DOHH2 (cell line): Measurements from ENCODE around the gene CDK17.
A peak's percentile ranks its signal among the peaks of the same experiment; 100 is the strongest.

Source experiments
- H3F3A ChIP-seq: fragments of 200-600 bp; sonication (generic), shearing (Covaris generic); 2 replicates; pipeline ENCODE4 v1.6.0; 2016; ENCODE audit warnings: antibody characterized with exemption, mild to moderate bottlenecking; ENCODE audit not compliant: control insufficient read depth, insufficient read depth
- H3K27ac ChIP-seq: fragments of 200-600 bp; sonication (generic); 2 replicates; pipeline ENCODE4 v1.5.1; 2014; ENCODE audit warnings: low read depth, mild to moderate bottlenecking, low read length, moderate library complexity
- H3K27me3 ChIP-seq: fragments of 200-600 bp; sonication (generic); 2 replicates; pipeline ENCODE4 v1.6.1; 2014; ENCODE audit warnings: mild to moderate bottlenecking, low read length, mixed read lengths; ENCODE audit not compliant: control insufficient read depth
- H3K36me3 ChIP-seq: fragments of 200-600 bp; sonication (generic); 2 replicates; pipeline ENCODE4 v1.6.1; 2014; ENCODE audit warnings: mild to moderate bottlenecking, low read length, moderate library complexity, mixed read lengths; ENCODE audit not compliant: control insufficient read depth
- H3K4me1 ChIP-seq: fragments of 200-600 bp; sonication (generic); 2 replicates; pipeline ENCODE4 v1.6.1; 2014; ENCODE audit warnings: mild to moderate bottlenecking, low read length, mixed read lengths; ENCODE audit not compliant: control insufficient read depth
- H3K4me2 ChIP-seq: fragments of 200-600 bp; sonication (generic); 2 replicates; pipeline ENCODE4 v1.6.0; 2014; ENCODE audit warnings: mild to moderate bottlenecking, low read length, moderate library complexity
- H3K4me3 ChIP-seq: fragments of 200-600 bp; sonication (generic); 2 replicates; pipeline ENCODE4 v1.5.1; 2014; ENCODE audit warnings: mild to moderate bottlenecking, low read length, mixed read lengths
- H3K79me2 ChIP-seq: fragments of 200-600 bp; sonication (generic); 2 replicates; pipeline ENCODE4 v1.6.1; 2014; ENCODE audit warnings: mild to moderate bottlenecking, low read length, mixed read lengths; ENCODE audit not compliant: control insufficient read depth
- H3K9me2 ChIP-seq: fragments of 200-600 bp; sonication (generic); replicated peaks from 2 replicates; pipeline ENCODE4 v1.6.1; 2014; ENCODE audit warnings: mild to moderate bottlenecking, low read length, mixed read lengths; ENCODE audit not compliant: control insufficient read depth
- H3K9me3 ChIP-seq: fragments of 200-600 bp; sonication (generic); 2 replicates; pipeline ENCODE4 v1.6.1; 2014; ENCODE audit warnings: antibody characterized with exemption, low read length, mixed read lengths; ENCODE audit not compliant: control insufficient read depth, insufficient read depth
- H4K20me1 ChIP-seq: fragments of 200-600 bp; sonication (generic); 2 replicates; pipeline ENCODE4 v1.6.0; 2014; ENCODE audit warnings: low read depth, mild to moderate bottlenecking, antibody characterized with exemption, low read length, moderate library complexity; ENCODE audit not compliant: control insufficient read depth, insufficient read depth
- EZH2phosphoT487 ChIP-seq: fragments of 200-600 bp; sonication (generic); IDR thresholded peaks from 2 replicates; pipeline ENCODE4 v1.6.1; 2017; ENCODE audit warnings: borderline replicate concordance, mild to moderate bottlenecking, antibody characterized with exemption, low read length, moderate library complexity, mixed read lengths
- TF ChIP-seq, protein P1 (sequence below): fragments of 200-600 bp; sonication (generic); IDR thresholded peaks from one replicate; pipeline ENCODE4 v1.5.1; 2014; ENCODE audit warnings: antibody characterized with exemption, mild to moderate bottlenecking, low read depth, low read length; ENCODE audit not compliant: poor library complexity, severe bottlenecking

CDK17 gene

GRCh38 chr12:96398424-96399119 is 1.7 kb downstream of the CDK17 start:
- Histone ChIP-seq H3F3A (peaks cover 9% of the 10 kb centered on the region), H3K4me3 (peak overlapping the region; percentile 81), H3K27ac (peak overlapping the region; percentile 93), H3K36me3 (peaks cover 11% of the 10 kb centered on the region), H3K4me1 (peaks cover 42% of the 10 kb centered on the region), H3K27me3 (no peaks in the 10 kb centered on the region), H4K20me1 (peaks cover 15% of the 10 kb centered on the region), H3K9me2 (no peaks in the 10 kb centered on the region), H3K4me2 (peak overlapping the region; percentile 86), H3K9me3 (no peaks in the 10 kb centered on the region), H3K79me2 (peaks cover 61% of the 10 kb centered on the region)
- TF ChIP-seq EZH2phosphoT487 = no peak
- TF ChIP-seq, protein P1, sequence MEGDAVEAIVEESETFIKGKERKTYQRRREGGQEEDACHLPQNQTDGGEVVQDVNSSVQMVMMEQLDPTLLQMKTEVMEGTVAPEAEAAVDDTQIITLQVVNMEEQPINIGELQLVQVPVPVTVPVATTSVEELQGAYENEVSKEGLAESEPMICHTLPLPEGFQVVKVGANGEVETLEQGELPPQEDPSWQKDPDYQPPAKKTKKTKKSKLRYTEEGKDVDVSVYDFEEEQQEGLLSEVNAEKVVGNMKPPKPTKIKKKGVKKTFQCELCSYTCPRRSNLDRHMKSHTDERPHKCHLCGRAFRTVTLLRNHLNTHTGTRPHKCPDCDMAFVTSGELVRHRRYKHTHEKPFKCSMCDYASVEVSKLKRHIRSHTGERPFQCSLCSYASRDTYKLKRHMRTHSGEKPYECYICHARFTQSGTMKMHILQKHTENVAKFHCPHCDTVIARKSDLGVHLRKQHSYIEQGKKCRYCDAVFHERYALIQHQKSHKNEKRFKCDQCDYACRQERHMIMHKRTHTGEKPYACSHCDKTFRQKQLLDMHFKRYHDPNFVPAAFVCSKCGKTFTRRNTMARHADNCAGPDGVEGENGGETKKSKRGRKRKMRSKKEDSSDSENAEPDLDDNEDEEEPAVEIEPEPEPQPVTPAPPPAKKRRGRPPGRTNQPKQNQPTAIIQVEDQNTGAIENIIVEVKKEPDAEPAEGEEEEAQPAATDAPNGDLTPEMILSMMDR = no peak

DNA sequence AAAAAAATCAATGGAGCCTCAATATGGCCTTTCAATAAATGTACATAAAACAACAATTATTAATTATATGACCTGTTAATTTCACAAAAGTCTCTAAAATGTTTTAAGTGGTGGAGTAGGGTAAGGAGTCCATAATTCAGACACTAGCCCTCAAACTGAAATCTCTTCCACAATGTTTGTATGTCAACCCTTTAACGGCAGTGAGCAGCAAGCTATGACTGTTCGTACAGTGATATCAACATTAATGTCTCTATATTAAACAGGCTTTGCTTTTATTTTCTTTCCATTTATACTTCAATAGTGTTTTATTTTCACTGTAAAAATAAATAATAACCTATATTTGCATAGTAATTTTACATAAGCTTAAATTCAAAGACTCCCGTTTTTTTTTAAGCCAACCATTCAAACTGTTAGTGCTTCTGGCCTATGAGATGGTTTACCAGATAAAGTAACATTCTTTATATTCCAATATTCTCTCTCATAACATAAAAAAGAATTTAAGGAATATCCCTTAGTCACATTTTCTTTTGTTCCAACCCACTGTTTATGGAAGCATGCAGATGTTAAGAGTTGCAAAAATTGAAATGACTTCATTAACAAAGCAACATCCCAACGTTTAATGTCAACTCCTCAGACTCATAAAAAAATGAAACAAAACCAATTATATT is 2.3 kb downstream of the CDK17 start:
- H3F3A ChIP-seq = peaks cover 9% of the 10 kb centered on the region
- no peaks in the 10 kb centered on the region for H3K27me3 ChIP-seq
- H3K9me3 ChIP-seq = no peaks in the 10 kb centered on the region
- H3K27ac ChIP-seq = peak overlapping the region; percentile 93
- peaks cover 42% of the 10 kb centered on the region for H3K4me1 ChIP-seq
- TF ChIP-seq, protein P1 = no peak
- TF ChIP-seq EZH2phosphoT487 = no peak
- peaks cover 68% of the 10 kb centered on the region for H3K79me2 ChIP-seq
- peaks cover 15% of the 10 kb centered on the region for H4K20me1 ChIP-seq
- peak overlapping the region; percentile 86 for H3K4me2 ChIP-seq
- peak overlapping the region; percentile 81 for H3K4me3 ChIP-seq
- H3K9me2 ChIP-seq = no peaks in the 10 kb centered on the region
- peaks cover 11% of the 10 kb centered on the region for H3K36me3 ChIP-seq

DNA sequence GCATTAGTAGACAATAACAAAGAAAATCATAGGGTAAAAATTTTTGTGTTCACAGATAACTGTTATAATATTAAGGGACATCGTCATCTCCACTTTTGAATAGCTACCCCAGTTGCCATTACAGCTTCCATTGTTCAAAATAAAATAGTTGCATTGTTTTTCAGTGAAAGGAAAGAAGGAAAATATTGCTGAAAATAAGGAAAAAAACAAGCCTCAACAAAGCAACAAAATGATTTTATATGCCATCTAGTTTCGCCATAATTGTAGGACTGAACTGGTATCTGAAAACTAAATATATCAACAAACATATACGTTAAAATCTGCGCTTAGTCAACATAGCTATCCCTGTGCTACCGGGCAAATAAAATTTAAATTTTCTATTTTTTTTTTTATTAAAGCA is 3.3 kb downstream of the CDK17 start:
- H3K36me3 ChIP-seq = peaks cover 11% of the 10 kb centered on the region

More for the DNA sequence above, 3.3 kb downstream of the CDK17 start:
- Histone ChIP-seq H3K4me3 (no peak overlapping the region), H3K4me1 (peaks cover 39% of the 10 kb centered on the region), H3K4me2 (peak overlapping the region; percentile 86; the same call in 1 of the 2 replicates), H4K20me1 (peaks cover 15% of the 10 kb centered on the region), H3K9me3 (no peaks in the 10 kb centered on the region), H3K27ac (no peak overlapping the region), H3K27me3 (no peaks in the 10 kb centered on the region), H3F3A (peaks cover 9% of the 10 kb centered on the region), H3K9me2 (no peaks in the 10 kb centered on the region), H3K79me2 (peaks cover 78% of the 10 kb centered on the region)
- TF ChIP-seq EZH2phosphoT487 = no peak
- TF ChIP-seq, protein P1 = no peak
